GM23248 (cell line): ENCODE measurements around the gene KPNA6.

Experiments used
- EZH2 ChIP-seq: fragments of 200-600 bp; sonication (generic); IDR thresholded peaks from 2 replicates; pipeline ENCODE4 v1.6.1; 2018; ENCODE audit warnings: antibody characterized with exemption, mild to moderate bottlenecking; ENCODE audit not compliant: insufficient read depth, poor library complexity, severe bottlenecking
- EZH2phosphoT487 ChIP-seq: fragments of 200-600 bp; sonication (generic); IDR thresholded peaks from 2 replicates; pipeline ENCODE4 v1.6.1; 2018; ENCODE audit warnings: antibody characterized with exemption, moderate library complexity, mild to moderate bottlenecking, low read depth; ENCODE audit not compliant: insufficient read depth

- TF ChIP-seq EZH2 = no peak
- TF ChIP-seq EZH2phosphoT487 = no peak
Observed at GRCh38 chr1:32223683-32224082, 115.8 kb downstream of the KPNA6 start.
